Activated CD4-positive, alpha-beta memory T cell treated with anti-CD3 and anti-CD28 coated beads for 36 hours (primary cell): ENCODE results near the gene PDCD1. TPM values are rescaled to one million over a fixed set of nuclear protein-coding genes. Genes with fewer than 3 reads are reported as not detected.
"Not testable (repeated sequence)": the region's sequence is repeated elsewhere in the genome, so short reads cannot be mapped to it uniquely, and the experiment has no call there.

Experiments used
- CTCF ChIA-PET: fragments of 350-600 bp; sonication (Branson Sonifier 250); formaldehyde crosslinking; loops from one replicate; lab custom pipeline; 2021; ENCODE audit warnings: antibody characterized with exemption, inconsistent platforms; lab: Charles Lee
- POLR2A ChIA-PET: fragments of 350-600 bp; sonication (Branson Sonifier 250); formaldehyde crosslinking; loops from one replicate; lab custom pipeline; 2021; ENCODE audit warnings: antibody characterized with exemption; lab: Charles Lee
- DNase-seq: peaks from one replicate; pipeline ENCODE4 v3.0.0-alpha.2; 2020
- H3K27ac Mint-ChIP-seq: one replicate; pipeline ENCODE4 v1.8.0; 2021; ENCODE audit warnings: mixed read lengths
- H3K27me3 Mint-ChIP-seq: one replicate; pipeline ENCODE4 v1.8.0; 2021; ENCODE audit warnings: mixed read lengths
- H3K36me3 Mint-ChIP-seq: one replicate; pipeline ENCODE4 v1.8.0; 2021; ENCODE audit warnings: mixed read lengths
- H3K4me1 Mint-ChIP-seq: one replicate; pipeline ENCODE4 v1.8.0; 2021; ENCODE audit warnings: low read depth, mixed read lengths
- H3K4me3 Mint-ChIP-seq: one replicate; pipeline ENCODE4 v1.8.0; 2021; ENCODE audit warnings: mild to moderate bottlenecking, mixed read lengths
- H3K9me3 Mint-ChIP-seq: one replicate; pipeline ENCODE4 v1.8.0; 2021; ENCODE audit warnings: mixed read lengths
- intact Hi-C: fragments of 100-400 bp; cut with micrococcal nuclease; formaldehyde crosslinking; loops from one replicate; pipeline ENCODE4 v1.15.1; 2023
- total RNA-seq, 2 experiments: library from RNA; stranded (reverse); gene quantifications; one replicate each; pipeline ENCODE4 v1.2.3, GENCODE V29; 2021

The PDCD1 gene
- total RNA-seq, 2 experiments from 2014 or later: 47.4 to 47.6 TPM

GRCh38 chr2:241809383-241810306 lies 49.0 kb downstream of the PDCD1 start:
- CTCF ChIA-PET: no interaction called here
- Mint-ChIP-seq H3K36me3 (no peaks in the 10 kb centered on the region), H3K27ac (no peak overlapping the region), H3K27me3 (peaks cover 4% of the 10 kb centered on the region), H3K4me3 (no peak overlapping the region), H3K4me1 (peaks cover 6% of the 10 kb centered on the region), H3K9me3 (no peaks in the 10 kb centered on the region)
- POLR2A ChIA-PET: no interaction called here
- DNase-seq: peak; percentile 7
- intact Hi-C loops: no loop called here

GRCh38 chr2:241808721-241809382 lies 49.8 kb downstream of the PDCD1 start, which contains the start of gene NEU4:
Gene NEU4 (plus strand): TSS chr2:241809193. CDS start chr2:241814485, 5,292 bp downstream.
- ChIA-PET POLR2A (no interaction called here), CTCF (no interaction called here)
- H3K9me3 Mint-ChIP-seq: no peaks in the 10 kb centered on the region
- no peak within 1 kb of the TSS for H3K27ac Mint-ChIP-seq
- no peaks in the 10 kb centered on the region for H3K36me3 Mint-ChIP-seq
- peaks cover 4% of the 10 kb centered on the region for H3K27me3 Mint-ChIP-seq
- no peak for DNase-seq
- peaks cover 7% of the 10 kb centered on the region for H3K4me1 Mint-ChIP-seq
- intact Hi-C loops: no loop called here
- no peak within 1 kb of the TSS for H3K4me3 Mint-ChIP-seq

- Mint-ChIP-seq H3K27ac (no peak overlapping the region), H3K4me3 (no peak overlapping the region), H3K4me1 (peaks cover 9% of the 10 kb centered on the region), H3K27me3 (peaks cover 6% of the 10 kb centered on the region), H3K36me3 (no peaks in the 10 kb centered on the region), H3K9me3 (no peaks in the 10 kb centered on the region)
- intact Hi-C loops: no loop called here
- DNase-seq: peak; percentile 5
- ChIA-PET CTCF (no interaction called here), POLR2A (no interaction called here)
Observed at GRCh38 chr2:241808051-241808720, 50.5 kb downstream of the PDCD1 start.

GRCh38 chr2:241806217-241806616 lies 52.5 kb downstream of the PDCD1 start:
- intact Hi-C loops, CTCF ChIA-PET, H3K4me3 Mint-ChIP-seq, H3K9me3 Mint-ChIP-seq, POLR2A ChIA-PET, H3K27me3 Mint-ChIP-seq, H3K27ac Mint-ChIP-seq, DNase-seq, H3K36me3 Mint-ChIP-seq, H3K4me1 Mint-ChIP-seq: not testable (repeated sequence)

GRCh38 chr2:241804326-241805229 lies 54.1 kb downstream of the PDCD1 start:
- Mint-ChIP-seq H3K36me3 (no peaks in the 10 kb centered on the region), H3K4me3 (peak overlapping the region; percentile 54), H3K27me3 (peaks cover 6% of the 10 kb centered on the region), H3K27ac (no peak overlapping the region), H3K9me3 (no peaks in the 10 kb centered on the region), H3K4me1 (peaks cover 9% of the 10 kb centered on the region)
- POLR2A ChIA-PET: interaction anchor here (0.5 to 1.3 kb wide), 5 partner anchors 36 to 167 kb away, joined by 3 to 5 read pairs (median 3); partner anchors contain the start of gene ATG4B
- intact Hi-C loops: loop anchor here (5.0 kb wide), 1 partner anchor 38 kb away; no protein-coding TSS in a partner anchor
- CTCF ChIA-PET: interaction anchor here (1.0 to 2.6 kb wide), 4 partner anchors 40 to 74 kb away, joined by 3 to 12 read pairs (median 7); partner anchors contain the start of gene D2HGDH
- peak; percentile 38 for DNase-seq

GRCh38 chr2:241803387-241804325 lies 55.0 kb downstream of the PDCD1 start:
- peaks cover 6% of the 10 kb centered on the region for H3K27me3 Mint-ChIP-seq
- peaks cover 9% of the 10 kb centered on the region for H3K4me1 Mint-ChIP-seq
- H3K36me3 Mint-ChIP-seq: no peaks in the 10 kb centered on the region
- no peak overlapping the region for H3K27ac Mint-ChIP-seq
- ChIA-PET CTCF (interaction anchor here (1.0 to 2.6 kb wide), 4 partner anchors 39 to 75 kb away, joined by 3 to 12 read pairs (median 7); partner anchors contain the start of gene D2HGDH), POLR2A (interaction anchor here (0.8 to 1.3 kb wide), 4 partner anchors 37 to 166 kb away, joined by 3 to 5 read pairs (median 3); partner anchors contain the start of gene ATG4B)
- peak; percentile 58 for DNase-seq
- intact Hi-C loops: loop anchor here (5.0 kb wide), 1 partner anchor 39 kb away; no protein-coding TSS in a partner anchor
- H3K4me3 Mint-ChIP-seq: peak overlapping the region; percentile 63
- H3K9me3 Mint-ChIP-seq: no peaks in the 10 kb centered on the region

- no peak overlapping the region for H3K27ac Mint-ChIP-seq
- CTCF ChIA-PET: interaction anchor here (2.4 to 2.6 kb wide), 2 partner anchors 69 to 75 kb away, joined by 10 to 12 read pairs; partner anchors contain the start of gene D2HGDH
- intact Hi-C loops: loop anchor here (5.0 kb wide), 1 partner anchor 40 kb away; no protein-coding TSS in a partner anchor
Observed at GRCh38 chr2:241802421-241803318, 56.0 kb downstream of the PDCD1 start.

GRCh38 chr2:241801611-241802420 lies 56.9 kb downstream of the PDCD1 start:
- H3K4me3 Mint-ChIP-seq: no peak overlapping the region
- no peaks in the 10 kb centered on the region for H3K9me3 Mint-ChIP-seq
- H3K4me1 Mint-ChIP-seq: peaks cover 9% of the 10 kb centered on the region
- intact Hi-C loops: loop anchor here (5.0 kb wide), 1 partner anchor 40 kb away; no protein-coding TSS in a partner anchor
- DNase-seq: peak; percentile 7
- POLR2A ChIA-PET: no interaction called here
- CTCF ChIA-PET: no interaction called here
- no peaks in the 10 kb centered on the region for H3K36me3 Mint-ChIP-seq
- no peak overlapping the region for H3K27ac Mint-ChIP-seq
- H3K27me3 Mint-ChIP-seq: peaks cover 3% of the 10 kb centered on the region

More at GRCh38 chr2:241802421-241803318, 56.0 kb downstream of the PDCD1 start:
- POLR2A ChIA-PET: no interaction called here
- H3K36me3 Mint-ChIP-seq: no peaks in the 10 kb centered on the region
- no peaks in the 10 kb centered on the region for H3K9me3 Mint-ChIP-seq
- H3K4me1 Mint-ChIP-seq: peaks cover 9% of the 10 kb centered on the region
- H3K4me3 Mint-ChIP-seq: no peak overlapping the region
- peaks cover 3% of the 10 kb centered on the region for H3K27me3 Mint-ChIP-seq
- DNase-seq: peak; percentile 8
